ENCODE measurements around the gene KRTAP4-1.

DNA sequence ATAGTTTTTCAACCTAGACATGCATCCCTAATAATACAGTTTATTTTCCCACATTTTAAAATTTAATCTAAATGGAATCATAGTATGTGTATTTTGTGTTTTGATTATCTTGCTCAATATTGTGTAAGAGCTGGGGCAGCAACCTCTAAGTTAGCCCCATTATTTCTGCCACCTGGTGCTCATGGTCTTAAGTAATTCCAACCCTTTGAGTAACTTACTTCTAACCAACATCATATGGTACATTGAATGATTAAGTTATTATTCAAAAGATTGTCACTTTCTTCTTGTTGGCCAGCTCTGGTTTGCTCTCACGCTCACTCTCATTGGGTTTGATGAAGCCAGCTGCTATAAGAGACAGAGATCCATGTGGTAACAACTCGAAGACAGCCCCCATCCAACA lies 12.8 kb downstream of the KRTAP4-1 start:
- TF ChIP-seq, protein P1, sequence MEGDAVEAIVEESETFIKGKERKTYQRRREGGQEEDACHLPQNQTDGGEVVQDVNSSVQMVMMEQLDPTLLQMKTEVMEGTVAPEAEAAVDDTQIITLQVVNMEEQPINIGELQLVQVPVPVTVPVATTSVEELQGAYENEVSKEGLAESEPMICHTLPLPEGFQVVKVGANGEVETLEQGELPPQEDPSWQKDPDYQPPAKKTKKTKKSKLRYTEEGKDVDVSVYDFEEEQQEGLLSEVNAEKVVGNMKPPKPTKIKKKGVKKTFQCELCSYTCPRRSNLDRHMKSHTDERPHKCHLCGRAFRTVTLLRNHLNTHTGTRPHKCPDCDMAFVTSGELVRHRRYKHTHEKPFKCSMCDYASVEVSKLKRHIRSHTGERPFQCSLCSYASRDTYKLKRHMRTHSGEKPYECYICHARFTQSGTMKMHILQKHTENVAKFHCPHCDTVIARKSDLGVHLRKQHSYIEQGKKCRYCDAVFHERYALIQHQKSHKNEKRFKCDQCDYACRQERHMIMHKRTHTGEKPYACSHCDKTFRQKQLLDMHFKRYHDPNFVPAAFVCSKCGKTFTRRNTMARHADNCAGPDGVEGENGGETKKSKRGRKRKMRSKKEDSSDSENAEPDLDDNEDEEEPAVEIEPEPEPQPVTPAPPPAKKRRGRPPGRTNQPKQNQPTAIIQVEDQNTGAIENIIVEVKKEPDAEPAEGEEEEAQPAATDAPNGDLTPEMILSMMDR (IDR thresholded peaks at IDR 0.05) = no peak
- TF ChIP-seq EP300 (IDR thresholded peaks at IDR 0.05) = no peak
- TF ChIP-seq POLR2A (IDR thresholded peaks at IDR 0.05) = no peak
